Endothelial cell (in vitro differentiated cells): ENCODE measurements around the gene CEP295NL. TPM values are rescaled to one million over a fixed set of nuclear protein-coding genes. Genes with fewer than 3 reads are reported as not detected.

Source experiments
- DNase-seq: peaks from one replicate; pipeline ENCODE4 v3.0.0; 2021; ENCODE audit warnings: low spot score
- H3K27ac Mint-ChIP-seq: one replicate; pipeline ENCODE4 v1.8.0; 2021; ENCODE audit warnings: mixed read lengths, inconsistent platforms; ENCODE audit not compliant: unreplicated experiment
- H3K27me3 Mint-ChIP-seq: one replicate; pipeline ENCODE4 v1.8.0; 2021; ENCODE audit warnings: mild to moderate bottlenecking, moderate library complexity, mixed read lengths, inconsistent platforms; ENCODE audit not compliant: unreplicated experiment
- H3K36me3 Mint-ChIP-seq: one replicate; pipeline ENCODE4 v1.8.0; 2021; ENCODE audit warnings: mild to moderate bottlenecking, low read depth, mixed read lengths, inconsistent platforms; ENCODE audit not compliant: unreplicated experiment
- H3K4me1 Mint-ChIP-seq: one replicate; pipeline ENCODE4 v1.8.0; 2021; ENCODE audit warnings: mild to moderate bottlenecking, mixed read lengths, inconsistent platforms; ENCODE audit not compliant: unreplicated experiment
- H3K4me3 Mint-ChIP-seq: one replicate; pipeline ENCODE4 v1.8.0; 2021; ENCODE audit warnings: mild to moderate bottlenecking, mixed read lengths, inconsistent platforms; ENCODE audit not compliant: unreplicated experiment
- H3K9me3 Mint-ChIP-seq: one replicate; pipeline ENCODE4 v1.8.0; 2021; ENCODE audit warnings: mixed read lengths, inconsistent platforms; ENCODE audit not compliant: unreplicated experiment
- total RNA-seq: library from RNA; stranded (reverse); fragmentation: NEBNext Ultra II Directional; extraction: Animal tissue kit (Norgen Biotek cat#: 25700); gene quantifications from one replicate; pipeline ENCODE4 v1.2.1, GENCODE V29; 2021; ENCODE audit not compliant: unreplicated experiment
- TF ChIP-seq, protein P1 (sequence below): fragments of 200-600 bp; sonication (generic); IDR thresholded peaks from one replicate; pipeline ENCODE4 v1.5.0; 2021; ENCODE audit warnings: antibody characterized with exemption; ENCODE audit not compliant: unreplicated experiment

Gene CEP295NL
- total RNA-seq, 1 donor from 2014 or later = 1.4 TPM

DNA sequence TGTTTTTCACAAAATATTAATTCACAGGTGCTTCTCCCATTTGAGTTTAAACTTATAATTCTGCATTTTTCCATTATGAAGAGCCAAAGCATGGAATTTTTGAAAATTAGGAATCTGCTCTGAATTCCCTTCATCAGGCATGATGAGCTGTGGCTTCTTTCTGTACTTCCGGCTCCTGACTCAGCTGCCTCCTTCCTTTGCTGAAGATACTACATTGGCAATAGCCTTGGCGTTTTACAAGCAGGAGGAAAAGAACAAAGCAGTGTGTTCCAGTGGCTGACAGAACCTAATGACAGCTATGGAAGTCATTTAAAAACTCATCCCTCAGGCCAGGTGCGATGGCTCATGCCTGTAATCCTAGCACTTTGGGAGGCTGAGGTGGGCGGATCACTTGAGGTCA, 44.0 kb downstream of the CEP295NL start:
- TF ChIP-seq, protein P1, sequence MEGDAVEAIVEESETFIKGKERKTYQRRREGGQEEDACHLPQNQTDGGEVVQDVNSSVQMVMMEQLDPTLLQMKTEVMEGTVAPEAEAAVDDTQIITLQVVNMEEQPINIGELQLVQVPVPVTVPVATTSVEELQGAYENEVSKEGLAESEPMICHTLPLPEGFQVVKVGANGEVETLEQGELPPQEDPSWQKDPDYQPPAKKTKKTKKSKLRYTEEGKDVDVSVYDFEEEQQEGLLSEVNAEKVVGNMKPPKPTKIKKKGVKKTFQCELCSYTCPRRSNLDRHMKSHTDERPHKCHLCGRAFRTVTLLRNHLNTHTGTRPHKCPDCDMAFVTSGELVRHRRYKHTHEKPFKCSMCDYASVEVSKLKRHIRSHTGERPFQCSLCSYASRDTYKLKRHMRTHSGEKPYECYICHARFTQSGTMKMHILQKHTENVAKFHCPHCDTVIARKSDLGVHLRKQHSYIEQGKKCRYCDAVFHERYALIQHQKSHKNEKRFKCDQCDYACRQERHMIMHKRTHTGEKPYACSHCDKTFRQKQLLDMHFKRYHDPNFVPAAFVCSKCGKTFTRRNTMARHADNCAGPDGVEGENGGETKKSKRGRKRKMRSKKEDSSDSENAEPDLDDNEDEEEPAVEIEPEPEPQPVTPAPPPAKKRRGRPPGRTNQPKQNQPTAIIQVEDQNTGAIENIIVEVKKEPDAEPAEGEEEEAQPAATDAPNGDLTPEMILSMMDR = no peak
- no peaks in the 10 kb centered on the region for H3K27me3 Mint-ChIP-seq
- no peak overlapping the region for H3K4me3 Mint-ChIP-seq

DNA sequence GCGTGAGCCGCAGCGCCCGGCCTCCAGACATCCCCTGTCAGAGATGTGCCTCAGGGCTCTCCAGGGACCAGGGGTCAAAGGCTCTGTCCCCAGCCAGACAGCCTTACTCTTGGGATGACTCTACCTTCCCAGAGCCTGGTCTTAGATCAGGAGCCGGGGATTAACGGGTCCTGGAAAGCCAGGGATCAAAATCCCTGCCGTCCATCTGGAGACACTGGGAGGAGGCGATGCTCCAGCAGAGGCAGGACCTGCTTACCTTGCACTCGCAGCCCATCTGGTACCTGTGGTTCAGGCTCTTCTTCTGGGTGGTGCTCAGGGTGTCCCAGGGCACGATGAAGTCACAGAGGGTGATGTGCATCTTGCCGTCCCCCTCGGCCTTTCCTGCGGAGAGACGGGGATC, 45.7 kb downstream of the CEP295NL start:
- Mint-ChIP-seq H3K4me3 (no peak overlapping the region), H3K27ac (no peak overlapping the region), H3K27me3 (no peaks in the 10 kb centered on the region), H3K36me3 (no peaks in the 10 kb centered on the region), H3K4me1 (peaks cover 20% of the 10 kb centered on the region), H3K9me3 (no peaks in the 10 kb centered on the region)
- no peak for DNase-seq
- TF ChIP-seq, protein P1 = no peak

More for the DNA sequence above, 44.0 kb downstream of the CEP295NL start:
- Mint-ChIP-seq H3K4me1 (peaks cover 8% of the 10 kb centered on the region), H3K36me3 (no peaks in the 10 kb centered on the region), H3K27ac (no peak overlapping the region), H3K9me3 (no peaks in the 10 kb centered on the region)
- no peak for DNase-seq

DNA sequence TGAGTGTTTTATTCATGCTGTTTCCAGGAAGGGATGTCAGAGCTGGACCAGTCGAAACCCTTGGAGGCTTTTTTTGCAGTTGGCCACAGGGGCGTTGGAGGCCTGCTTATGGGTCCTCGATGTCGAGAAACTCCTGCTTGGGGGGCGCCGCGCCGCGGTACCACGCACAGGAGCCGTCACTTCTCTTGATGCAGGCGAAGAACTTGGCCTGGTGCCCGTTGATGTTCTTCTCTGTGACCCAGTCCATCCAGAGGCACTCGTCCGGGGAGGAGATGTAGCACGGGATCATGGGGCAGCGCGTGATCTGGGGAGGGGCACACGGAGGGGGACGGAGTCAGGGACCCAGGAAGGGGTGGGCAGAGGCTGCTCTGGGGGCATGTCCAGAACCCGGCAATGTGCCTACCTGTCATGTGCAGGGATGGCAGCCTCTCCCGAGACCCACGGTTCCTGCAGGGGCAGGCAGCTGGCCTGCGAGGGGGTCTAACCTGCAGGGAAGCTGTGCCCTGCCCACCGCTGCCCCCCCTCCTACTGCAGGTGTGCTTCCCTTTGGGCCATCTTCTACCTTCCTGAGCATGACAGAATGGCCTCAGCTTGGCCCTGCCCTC, 47.3 kb downstream of the CEP295NL start:
- no peak overlapping the region for H3K27ac Mint-ChIP-seq
- no peaks in the 10 kb centered on the region for H3K9me3 Mint-ChIP-seq
- no peak overlapping the region for H3K4me3 Mint-ChIP-seq

DNA sequence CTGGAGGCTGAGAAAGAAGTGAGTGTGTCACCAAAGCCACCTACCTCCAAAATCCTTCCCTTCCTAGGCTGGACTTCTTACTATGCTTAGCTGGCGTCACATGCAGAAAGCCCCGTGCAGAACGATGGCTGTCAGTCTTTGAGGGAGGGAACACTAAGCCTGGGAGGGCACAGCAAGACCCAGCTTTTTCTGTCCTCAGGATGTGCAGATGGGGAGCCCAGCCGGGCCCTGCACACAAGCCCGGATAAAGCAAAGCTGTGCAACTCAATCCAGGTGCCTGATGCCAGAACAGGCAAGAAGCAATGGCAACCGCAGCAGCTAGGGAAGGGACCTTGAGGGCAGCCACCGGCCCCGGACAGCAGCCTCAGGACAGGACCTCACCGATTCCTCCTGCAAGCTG, 48.5 kb downstream of the CEP295NL start:
- TF ChIP-seq, protein P1 = no peak
- Mint-ChIP-seq H3K4me1 (peaks cover 20% of the 10 kb centered on the region), H3K9me3 (no peaks in the 10 kb centered on the region), H3K36me3 (no peaks in the 10 kb centered on the region), H3K27ac (no peak overlapping the region), H3K27me3 (no peaks in the 10 kb centered on the region), H3K4me3 (no peak overlapping the region)
- DNase-seq = no peak

More for the DNA sequence above, 47.3 kb downstream of the CEP295NL start:
- DNase-seq = no peak
- H3K4me1 Mint-ChIP-seq = peaks cover 20% of the 10 kb centered on the region
- H3K36me3 Mint-ChIP-seq = no peaks in the 10 kb centered on the region
- H3K27me3 Mint-ChIP-seq = no peaks in the 10 kb centered on the region
- TF ChIP-seq, protein P1 = no peak

DNA sequence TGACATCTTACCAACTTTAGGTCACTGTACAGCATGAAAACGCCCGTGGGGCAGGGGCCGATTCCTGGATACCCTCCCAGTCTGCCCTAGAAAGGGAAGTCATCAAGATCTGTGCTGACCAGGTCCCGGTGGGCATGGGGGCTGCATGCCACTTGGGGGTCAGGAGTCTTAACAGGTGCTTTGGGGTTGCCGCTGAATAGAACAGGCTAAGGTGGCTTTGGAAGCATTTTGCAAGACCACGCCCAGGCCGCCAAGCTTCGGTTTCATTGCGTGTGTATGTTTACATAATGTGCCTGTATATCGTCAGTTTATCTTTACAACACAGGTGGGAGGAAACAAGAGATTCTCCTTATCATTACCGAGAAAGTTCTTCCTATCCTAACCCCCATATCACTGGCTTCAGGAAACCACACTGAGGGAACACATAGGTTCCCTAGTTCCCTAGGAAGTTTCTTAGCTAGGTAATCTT, 49.0 kb downstream of the CEP295NL start:
- Mint-ChIP-seq H3K4me1 (peaks cover 20% of the 10 kb centered on the region), H3K27me3 (no peaks in the 10 kb centered on the region)

More for the DNA sequence above, 49.0 kb downstream of the CEP295NL start:
- TF ChIP-seq, protein P1 = no peak
- Mint-ChIP-seq H3K27ac (no peak overlapping the region), H3K4me3 (no peak overlapping the region), H3K36me3 (no peaks in the 10 kb centered on the region), H3K9me3 (no peaks in the 10 kb centered on the region)
- DNase-seq = no peak
